NK-92 treated with Interleukin-12 subunit alpha and Interleukin-12 subunit beta, amount 100 ng/mL, for 24 hours (cell line): ENCODE measurements around the gene RTP4.

Experiments used
- DNase-seq: peaks from one replicate; lab custom pipeline; 2025; lab: John Stamatoyannopoulos, UW

RTP4 gene

DNA sequence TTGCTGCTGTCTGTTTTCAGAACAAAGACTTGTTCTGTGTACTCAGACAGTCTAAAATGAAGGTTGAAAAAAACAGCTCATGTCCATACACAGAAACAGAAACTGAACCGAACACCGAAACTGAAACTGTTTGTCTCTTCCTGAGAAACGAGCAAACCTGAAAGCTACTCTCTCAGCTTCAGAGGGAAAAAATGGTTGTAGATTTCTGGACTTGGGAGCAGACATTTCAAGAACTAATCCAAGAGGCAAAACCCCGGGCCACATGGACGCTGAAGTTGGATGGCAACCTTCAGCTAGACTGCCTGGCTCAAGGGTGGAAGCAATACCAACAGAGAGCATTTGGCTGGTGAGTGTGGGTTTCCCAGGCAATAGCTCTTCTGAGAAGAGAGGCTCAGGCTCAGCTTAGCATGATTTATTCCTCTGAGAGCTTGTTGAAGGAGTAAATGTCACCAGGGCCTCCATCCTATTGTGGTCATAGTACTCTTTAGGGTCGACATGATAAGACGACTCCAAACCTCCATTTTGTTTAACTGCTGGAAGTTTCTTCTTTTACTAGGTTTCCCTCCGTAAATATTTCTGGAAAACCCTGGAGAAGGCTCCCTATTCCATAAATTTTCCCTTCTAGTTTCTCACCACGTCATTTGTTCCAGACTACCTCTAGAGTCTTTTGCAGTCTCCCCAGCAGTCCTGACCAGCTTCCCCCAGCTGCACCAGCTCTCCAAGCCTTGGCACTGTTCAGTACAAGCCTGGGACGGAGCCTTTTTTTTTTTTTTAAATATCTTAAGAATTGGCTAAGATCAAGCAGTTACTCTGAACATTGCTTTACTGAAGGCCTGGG, at the start of gene RTP4:
RTP4 (plus strand) TSS at position 135 of the 838 bp plus-strand sequence; CDS start at position 192, 57 bp downstream.
- no peak for DNase-seq

DNA sequence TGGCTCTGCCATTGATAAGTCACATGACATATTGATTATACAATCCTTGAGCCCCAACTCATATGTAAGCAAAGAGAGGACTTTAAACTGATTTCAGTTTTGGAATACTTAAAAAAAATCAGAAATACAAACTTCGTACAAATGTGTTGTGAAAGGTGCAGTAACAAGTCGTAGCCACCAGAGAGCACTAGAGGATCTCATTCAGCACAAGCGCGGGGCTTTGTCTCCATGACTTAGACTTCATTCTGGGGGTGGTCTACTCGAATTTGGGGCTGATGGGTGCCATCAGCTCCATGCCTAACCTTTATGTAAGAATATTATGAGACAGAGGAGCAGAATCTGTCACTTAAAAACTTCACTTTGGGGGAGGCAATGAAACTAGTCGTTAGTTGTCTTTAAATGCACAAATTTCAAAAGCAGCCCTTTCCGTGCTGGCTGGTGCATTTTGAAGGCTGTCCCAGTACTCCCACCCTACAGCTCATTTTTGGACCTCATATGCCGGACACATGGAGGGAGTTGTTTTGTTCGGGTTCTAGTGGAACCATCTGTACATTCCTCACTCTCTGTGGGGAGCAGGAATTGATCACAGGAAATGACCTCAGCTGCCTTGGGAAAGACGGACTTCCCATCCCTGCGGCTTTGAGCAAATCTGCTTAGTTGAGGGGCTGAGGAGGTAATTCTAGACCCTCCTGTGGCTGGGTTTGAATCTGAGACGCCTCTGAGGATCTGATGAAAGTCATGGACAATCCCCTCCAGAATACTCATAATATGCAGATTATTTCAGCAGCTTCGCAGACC, 49.2 kb upstream of the RTP4 start:
- DNase-seq, result peak; percentile 12

DNA sequence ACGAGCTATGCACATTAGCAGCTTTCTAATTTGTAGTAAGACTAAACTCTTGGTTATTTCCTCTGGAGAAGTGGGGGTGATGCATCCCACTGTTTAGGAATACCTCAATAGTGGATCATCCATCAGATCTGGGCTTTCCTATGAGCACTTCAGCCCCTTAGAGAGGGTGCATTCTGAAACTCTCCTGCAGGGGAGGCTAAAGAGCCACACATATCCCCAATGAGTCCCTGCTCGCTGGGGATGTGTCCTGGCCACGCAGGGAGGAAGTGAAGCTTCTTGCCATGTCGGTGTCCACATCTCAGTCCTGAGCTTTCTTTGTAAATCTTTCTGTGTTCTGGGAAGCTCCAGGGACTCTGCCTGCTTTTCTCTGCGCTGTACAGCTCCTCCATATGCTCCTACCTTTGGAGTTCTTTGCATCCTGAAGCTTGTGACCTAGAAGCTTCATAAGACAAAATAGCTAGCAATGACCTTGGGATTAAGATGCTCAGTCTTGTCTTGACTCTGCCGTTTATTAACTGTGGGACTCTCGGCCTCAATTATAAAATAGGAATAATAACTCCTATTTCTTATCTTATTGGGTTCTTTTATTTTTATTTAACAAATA, 48.4 kb upstream of the RTP4 start:
- peak; percentile 36 for DNase-seq

GRCh38 chr3:187321766-187322165, 46.4 kb upstream of the RTP4 start:
- DNase-seq, result no peak

- DNase-seq, result no peak
Measured at GRCh38 chr3:187322291-187322690, 45.9 kb upstream of the RTP4 start.

DNA sequence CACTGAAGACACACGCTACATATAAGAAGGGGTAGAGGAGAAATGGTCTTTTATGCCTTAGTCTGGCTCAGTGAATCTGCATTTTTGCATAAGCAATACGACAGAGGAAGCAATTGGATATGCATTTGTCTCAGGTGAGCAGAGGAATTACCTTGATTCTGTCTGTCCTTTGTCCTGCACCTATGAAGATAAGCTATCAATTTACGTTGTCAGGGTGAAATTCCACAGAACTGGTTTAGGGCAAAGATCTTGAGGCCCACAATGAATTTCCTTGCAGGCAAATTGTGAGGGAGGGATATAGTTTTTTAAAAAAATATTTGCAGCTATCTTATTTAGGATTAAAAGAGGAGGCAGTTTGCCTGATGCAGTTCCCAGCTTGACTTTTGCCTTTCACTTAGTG, 45.1 kb upstream of the RTP4 start:
- DNase-seq, result no peak

DNA sequence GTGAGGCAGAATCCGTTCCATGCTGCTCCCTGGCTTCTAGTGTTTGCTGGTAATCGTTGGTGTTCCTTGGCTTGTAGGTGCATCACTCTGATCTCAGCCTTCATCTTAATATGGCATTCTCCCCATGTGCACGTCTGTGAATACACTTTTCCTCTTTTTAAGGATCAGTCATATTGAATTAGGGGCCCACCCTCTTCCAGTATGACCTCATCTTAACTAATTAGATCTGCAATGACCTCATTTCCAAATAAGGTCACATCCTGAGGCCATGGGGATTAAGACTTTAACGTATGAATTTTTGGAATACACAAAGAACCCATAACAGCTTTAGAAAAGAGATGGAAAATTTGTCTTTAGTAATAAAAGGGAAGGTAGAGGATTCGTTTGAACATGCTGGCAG, 42.6 kb upstream of the RTP4 start:
- DNase-seq, result no peak

DNA sequence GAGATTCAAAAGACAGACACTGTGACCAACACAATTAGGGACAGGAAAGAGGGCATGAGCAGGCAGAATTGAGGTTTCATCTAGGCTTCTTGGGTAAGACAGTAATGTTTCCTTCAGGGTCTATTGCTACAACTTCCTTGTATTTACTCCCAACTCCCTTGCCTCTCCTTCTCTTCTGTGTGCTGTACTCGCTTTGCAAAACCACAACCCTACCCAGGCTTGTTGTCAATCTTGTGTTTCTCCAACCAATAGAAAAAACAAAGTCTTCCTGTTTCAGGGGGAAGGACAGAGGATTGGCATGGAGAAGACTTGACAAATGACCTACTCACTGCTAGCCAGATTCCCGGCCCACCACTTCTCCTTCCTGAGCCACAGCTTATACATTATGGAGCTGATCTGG, 40.3 kb upstream of the RTP4 start:
- DNase-seq, result no peak

- DNase-seq, result no peak
Measured at GRCh38 chr3:187328691-187329090, 39.5 kb upstream of the RTP4 start.

GRCh38 chr3:187334904-187335303, 33.3 kb upstream of the RTP4 start:
- no peak for DNase-seq

DNA sequence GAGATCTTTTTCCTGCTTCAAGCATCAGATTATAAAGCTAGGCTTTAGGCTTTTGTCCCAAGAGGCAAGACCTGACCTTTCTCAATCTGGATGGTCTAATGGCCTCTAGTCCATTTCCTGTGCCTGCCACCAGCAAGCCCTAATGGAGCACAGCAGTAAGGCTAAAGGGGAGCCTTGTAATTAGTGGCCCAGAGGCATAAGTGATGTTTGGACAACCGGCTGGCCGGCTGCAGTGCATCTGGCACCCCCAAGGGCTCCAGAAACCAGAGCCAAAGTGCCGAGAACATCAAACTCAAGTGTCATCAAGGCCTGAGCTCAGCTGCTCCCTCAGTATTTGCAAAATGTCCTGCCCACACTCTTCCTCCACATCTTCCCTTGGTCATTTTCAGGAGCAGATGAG, 31.9 kb upstream of the RTP4 start:
- no peak for DNase-seq

DNA sequence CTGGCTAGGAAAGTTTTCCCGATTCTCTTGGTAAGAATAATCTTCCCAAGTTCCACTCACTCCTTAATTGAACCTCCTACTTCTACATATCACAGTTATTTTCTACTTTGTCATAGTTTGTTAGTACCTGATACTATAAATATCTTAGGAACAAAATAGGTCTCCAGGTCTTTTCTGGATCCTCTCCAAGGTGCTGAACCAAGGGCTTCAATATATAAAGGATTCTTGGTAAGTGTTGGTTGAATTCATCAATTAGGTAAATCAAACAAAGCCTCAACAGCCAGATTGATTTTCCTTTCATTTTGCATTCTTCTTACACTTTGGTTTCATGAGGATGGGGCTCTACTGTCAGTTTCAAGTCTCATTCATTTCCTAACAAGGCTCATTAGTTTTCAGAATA, 27.6 kb upstream of the RTP4 start:
- DNase-seq, result no peak

- DNase-seq, result no peak
Measured at GRCh38 chr3:187342255-187342654, 25.9 kb upstream of the RTP4 start.

GRCh38 chr3:187343670-187344069, 24.5 kb upstream of the RTP4 start:
- DNase-seq, result no peak

GRCh38 chr3:187352581-187353575, 15.3 kb upstream of the RTP4 start:
- no peak for DNase-seq

GRCh38 chr3:187358068-187358467, 10.1 kb upstream of the RTP4 start:
- DNase-seq, result no peak

- no peak for DNase-seq
Measured at GRCh38 chr3:187359798-187360486, 8.2 kb upstream of the RTP4 start.

DNA sequence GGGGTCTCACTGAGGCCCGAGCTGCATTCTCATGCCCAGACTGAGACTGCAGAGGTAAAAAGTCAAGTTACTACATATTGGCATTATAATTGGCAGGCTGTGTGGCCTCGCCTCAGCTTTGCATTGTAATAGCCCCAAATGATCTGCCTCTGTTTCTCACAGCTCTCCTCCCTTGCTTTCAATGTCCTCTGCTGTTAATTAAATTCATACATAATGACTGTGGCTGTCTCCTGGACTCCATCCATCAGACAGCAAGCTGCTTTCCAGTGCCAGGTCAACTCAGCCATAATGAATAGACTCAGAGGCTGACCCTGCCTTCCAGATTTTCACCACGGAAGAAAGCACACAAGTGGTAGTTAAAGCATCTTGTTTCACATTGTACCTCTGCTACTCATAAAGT, 7.6 kb upstream of the RTP4 start:
- no peak for DNase-seq

DNA sequence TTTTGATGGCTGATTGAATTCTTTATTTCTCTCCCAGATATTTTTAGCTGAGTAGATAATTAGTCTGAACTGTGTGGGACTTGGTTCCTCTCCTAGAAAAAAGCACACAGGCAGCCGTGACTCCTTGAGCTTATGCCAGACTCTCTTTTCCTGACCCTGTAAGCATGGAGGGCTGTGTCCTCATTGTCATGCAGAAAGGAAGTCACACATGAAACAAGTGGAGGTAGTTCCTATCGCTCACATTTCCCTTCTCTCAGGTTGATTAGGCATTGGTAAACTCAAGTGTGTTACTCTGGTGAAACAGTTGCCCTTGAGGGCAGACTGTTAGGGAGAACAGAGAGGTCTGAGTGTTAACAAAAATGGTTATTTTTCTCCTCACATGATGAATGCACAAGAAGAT, 6.3 kb upstream of the RTP4 start:
- DNase-seq, result no peak

DNA sequence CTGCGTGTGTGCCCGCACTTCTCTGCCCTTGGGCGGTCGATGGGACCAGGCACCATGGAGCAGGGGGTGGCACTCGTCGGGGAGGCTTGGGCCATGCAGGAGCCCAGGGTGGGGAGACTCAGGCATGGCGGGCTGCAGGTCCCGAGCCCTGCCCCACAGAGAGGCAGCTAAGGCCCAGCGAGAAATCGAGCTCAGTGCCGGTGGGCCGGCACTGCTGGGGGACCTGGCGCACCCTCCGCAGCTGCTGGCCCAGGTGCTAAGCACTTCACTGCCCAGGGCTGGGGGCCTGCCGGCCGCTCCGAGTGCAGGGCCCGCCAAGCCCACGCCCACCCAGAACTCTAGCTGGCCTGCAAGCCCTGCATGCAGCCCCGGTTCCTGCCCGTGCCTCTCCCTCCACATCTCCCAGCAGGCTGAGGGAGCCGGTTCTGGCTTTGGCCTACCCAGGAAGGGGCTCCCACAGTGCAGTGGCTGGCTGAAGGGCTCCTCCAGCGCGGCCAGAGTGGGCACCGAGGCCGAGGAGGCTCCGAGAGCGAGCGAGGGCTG, 553 bp upstream of the RTP4 start:
- no peak for DNase-seq

DNA sequence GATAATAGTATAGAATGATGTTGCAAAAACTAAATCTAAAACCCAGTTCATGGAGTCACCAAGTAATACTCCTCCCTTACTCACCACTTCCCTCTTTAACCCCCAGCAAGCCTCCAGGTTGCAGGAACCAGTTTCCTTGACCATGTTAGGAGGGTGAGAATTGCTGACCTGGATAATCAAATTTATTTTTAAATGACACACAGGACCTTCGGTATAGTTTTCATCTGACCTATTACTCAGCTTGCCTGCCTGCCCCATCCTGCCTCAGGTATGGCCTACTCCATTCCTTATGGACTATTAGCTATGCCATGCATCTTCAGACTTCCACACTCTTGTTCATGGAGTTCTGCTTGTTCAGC, 883 bp downstream of the RTP4 start:
- DNase-seq, result no peak
